ENCODE measurements around the gene ZNF564.
A peak's percentile ranks its signal among the peaks of the same experiment; 100 is the strongest.
"Not testable (repeated sequence)": the region's sequence is repeated elsewhere in the genome, so short reads cannot be mapped to it uniquely, and the experiment has no call there.

The ZNF564 gene

GRCh38 chr19:12496480-12496879, 54.8 kb downstream of the ZNF564 start:
- DNase-seq = no peak

- peak; percentile 91 for DNase-seq
Observed at GRCh38 chr19:12495002-12495802, 56.1 kb downstream of the ZNF564 start.

GRCh38 chr19:12494260-12494860, 56.9 kb downstream of the ZNF564 start:
- DNase-seq = no peak

GRCh38 chr19:12486265-12486783, 65.0 kb downstream of the ZNF564 start:
- DNase-seq = not testable (repeated sequence)

- DNase-seq = no peak
Observed at GRCh38 chr19:12485571-12485970, 65.7 kb downstream of the ZNF564 start.

GRCh38 chr19:12485052-12485416, 66.2 kb downstream of the ZNF564 start:
- no peak for DNase-seq

GRCh38 chr19:12484371-12485051, 66.8 kb downstream of the ZNF564 start, which contains the start of gene ZNF709:
TSS of gene ZNF709 (minus strand) at chr19:12484816. CDS start at chr19:12484657, 159 bp downstream.
- peak; percentile 83 for DNase-seq

- DNase-seq = no peak
Observed at GRCh38 chr19:12484011-12484370, 67.3 kb downstream of the ZNF564 start.

- no peak for DNase-seq
Observed at GRCh38 chr19:12482509-12482886, 68.8 kb downstream of the ZNF564 start.

- no peak for DNase-seq
Observed at GRCh38 chr19:12481781-12482508, 69.3 kb downstream of the ZNF564 start.

- DNase-seq = no peak
Observed at GRCh38 chr19:12478234-12478941, 72.9 kb downstream of the ZNF564 start.

Data from fibroblast of skin of back (primary cell).